ENCODE results near the gene DMD.

Gene DMD

GRCh38 chrX:32448945-32449344 is 762.4 kb downstream of the DMD start:
- TF ChIP-seq SIN3A (IDR thresholded peaks at IDR 0.05; ENCODE audit: borderline replicate concordance, insufficient read depth, low read length) (no peak), TAF1 (IDR thresholded peaks at IDR 0.05; ENCODE audit: borderline replicate concordance, insufficient read depth, low read length) (no peak), POLR2AphosphoS5 (IDR thresholded peaks at IDR 0.05; ENCODE audit: low read depth, low read length) (no peak), REST (IDR thresholded peaks at IDR 0.05; ENCODE audit: insufficient read depth in 1 of 2, low read depth in 2 of 2, low read length in 2 of 2) (no peak), FOXP2 (optimal IDR thresholded peaks at IDR 0.05; ENCODE audit: borderline replicate concordance, extremely low read depth, extremely low read length, insufficient read depth) (no peak)

GRCh38 chrX:32448320-32448719 is 763.0 kb downstream of the DMD start:
- no peak for TF ChIP-seq POLR2AphosphoS5 (IDR thresholded peaks at IDR 0.05; ENCODE audit: low read depth, low read length)
- TF ChIP-seq SIN3A (IDR thresholded peaks at IDR 0.05; ENCODE audit: borderline replicate concordance, insufficient read depth, low read length), result no peak
- no peak for TF ChIP-seq TAF1 (IDR thresholded peaks at IDR 0.05; ENCODE audit: borderline replicate concordance, insufficient read depth, low read length)
- TF ChIP-seq REST (IDR thresholded peaks at IDR 0.05; ENCODE audit: insufficient read depth in 1 of 2, low read depth in 2 of 2, low read length in 2 of 2), result no peak
- no peak for TF ChIP-seq FOXP2 (optimal IDR thresholded peaks at IDR 0.05; ENCODE audit: borderline replicate concordance, extremely low read depth, extremely low read length, insufficient read depth)

GRCh38 chrX:32447640-32448039 is 763.7 kb downstream of the DMD start:
- no peak for TF ChIP-seq TAF1 (IDR thresholded peaks at IDR 0.05; ENCODE audit: borderline replicate concordance, insufficient read depth, low read length)
- no peak for TF ChIP-seq FOXP2 (optimal IDR thresholded peaks at IDR 0.05; ENCODE audit: borderline replicate concordance, extremely low read depth, extremely low read length, insufficient read depth)

GRCh38 chrX:32443841-32444240 is 767.5 kb downstream of the DMD start:
- no peak for TF ChIP-seq SIN3A (IDR thresholded peaks at IDR 0.05; ENCODE audit: borderline replicate concordance, insufficient read depth, low read length)
- no peak for TF ChIP-seq TAF1 (IDR thresholded peaks at IDR 0.05; ENCODE audit: borderline replicate concordance, insufficient read depth, low read length)
- no peak for TF ChIP-seq FOXP2 (optimal IDR thresholded peaks at IDR 0.05; ENCODE audit: borderline replicate concordance, extremely low read depth, extremely low read length, insufficient read depth)
- TF ChIP-seq POLR2AphosphoS5 (IDR thresholded peaks at IDR 0.05; ENCODE audit: low read depth, low read length), result no peak
- TF ChIP-seq REST (IDR thresholded peaks at IDR 0.05; ENCODE audit: insufficient read depth in 1 of 2, low read depth in 2 of 2, low read length in 2 of 2), result no peak

- TF ChIP-seq FOXP2 (optimal IDR thresholded peaks at IDR 0.05; ENCODE audit: borderline replicate concordance, extremely low read depth, extremely low read length, insufficient read depth) (no peak), SIN3A (IDR thresholded peaks at IDR 0.05; ENCODE audit: borderline replicate concordance, insufficient read depth, low read length) (no peak), POLR2AphosphoS5 (IDR thresholded peaks at IDR 0.05; ENCODE audit: low read depth, low read length) (no peak), TAF1 (IDR thresholded peaks at IDR 0.05; ENCODE audit: borderline replicate concordance, insufficient read depth, low read length) (no peak), REST (IDR thresholded peaks at IDR 0.05; ENCODE audit: insufficient read depth in 1 of 2, low read depth in 2 of 2, low read length in 2 of 2) (no peak)
Observed at GRCh38 chrX:32421266-32421665, 790.1 kb downstream of the DMD start.
